Skeletal muscle tissue (tissue), 4 donors: ENCODE data around the gene SRCIN1. TPM values are rescaled to one million over a fixed set of nuclear protein-coding genes. Genes with fewer than 3 reads are reported as not detected.
"Not testable (repeated sequence)": the region's sequence is repeated elsewhere in the genome, so short reads cannot be mapped to it uniquely, and the experiment has no call there.

Experiments used
- H3K27ac ChIP-seq: one replicate; pipeline ENCODE4 v1.7.0; 2013; ENCODE audit warnings: mild to moderate bottlenecking, low read depth, low read length, inconsistent platforms
- H3K27me3 ChIP-seq, 3 donors: one replicate each; pipeline ENCODE4 v1.7.0; 2013; ENCODE audit warnings: low read length in 3 of 3; ENCODE audit not compliant: control insufficient read depth in 3 of 3, insufficient read depth in 3 of 3
- H3K36me3 ChIP-seq, 3 donors: one replicate each; pipeline ENCODE4 v1.7.0; 2013; ENCODE audit warnings: low read length in 3 of 3; ENCODE audit not compliant: control insufficient read depth in 3 of 3, insufficient read depth in 3 of 3
- H3K4me1 ChIP-seq, 3 donors: one replicate each; pipeline ENCODE4 v1.7.0; 2013; ENCODE audit warnings: low read length in 3 of 3, mild to moderate bottlenecking in 3 of 3; ENCODE audit not compliant: control insufficient read depth in 3 of 3, insufficient read depth in 3 of 3
- H3K4me3 ChIP-seq, 3 donors: one replicate each; pipeline ENCODE4 v1.7.0; 2013; ENCODE audit warnings: low read length in 3 of 3
- H3K9ac ChIP-seq, 3 donors: one replicate each; pipeline ENCODE4 v1.7.0; 2013; ENCODE audit warnings: low read length in 3 of 3, mild to moderate bottlenecking in 3 of 3, moderate library complexity in 2 of 3, low read depth in 1 of 3
- H3K9me3 ChIP-seq, 3 donors: one replicate each; pipeline ENCODE4 v1.7.0; 2013; ENCODE audit warnings: low read length in 3 of 3; ENCODE audit not compliant: control insufficient read depth in 3 of 3
- total RNA-seq: library from RNA; depleted of rRNA; stranded (reverse); fragments of >200 nt; gene quantifications from one replicate; pipeline ENCODE4 v1.2.3, GENCODE V29; 2014
- donor health status: Osteomylitis.

Gene SRCIN1
- total RNA-seq, 1 donor from 2014 or later = 0.52 TPM

DNA sequence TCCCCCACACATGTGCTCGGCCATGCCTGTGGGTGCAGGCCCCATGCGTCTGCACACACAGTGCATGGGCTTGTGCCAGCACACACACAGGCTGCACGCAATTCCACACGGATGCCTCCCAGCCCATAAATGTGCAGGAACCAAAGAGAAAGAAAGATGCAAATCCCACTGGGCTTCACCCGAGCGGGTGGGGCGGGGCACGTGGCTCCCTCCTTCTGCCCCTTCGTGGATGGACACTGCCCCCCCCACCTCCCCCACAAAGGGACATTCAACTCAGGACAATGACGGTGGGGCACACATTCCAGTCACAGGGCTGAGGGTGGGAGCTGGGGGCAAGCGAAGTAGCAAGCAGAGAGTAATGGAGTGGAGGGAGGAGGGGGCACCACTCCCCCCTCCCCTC is 74.9 kb downstream of the SRCIN1 start:
- not testable (repeated sequence) for H3K27ac ChIP-seq, H3K9me3 ChIP-seq, H3K9ac ChIP-seq, H3K4me1 ChIP-seq, H3K4me3 ChIP-seq, H3K36me3 ChIP-seq
- H3K27me3 ChIP-seq = peaks cover 4 to 48% (median 45%) of the 10 kb centered on the region in 3 donors

DNA sequence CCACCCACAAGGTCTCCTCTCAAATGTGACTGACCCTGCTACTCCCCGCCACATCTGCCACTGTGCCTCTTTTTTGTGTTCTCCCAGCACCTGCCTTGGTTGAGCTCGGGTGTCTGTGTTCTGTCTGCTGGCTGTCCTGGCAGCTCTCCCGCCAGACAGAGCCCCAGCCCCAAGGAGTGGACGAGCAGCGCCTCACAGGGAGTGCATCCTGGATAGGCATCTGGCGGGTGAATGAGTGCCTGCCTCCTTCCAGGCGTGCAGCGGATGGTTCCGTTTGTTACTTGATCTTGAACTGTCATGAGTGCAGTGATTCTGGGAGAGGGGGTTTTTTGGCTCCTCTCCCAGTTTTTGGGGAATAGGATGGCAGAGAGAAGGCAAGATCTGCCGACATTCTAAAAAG is 77.6 kb downstream of the SRCIN1 start:
- not testable (repeated sequence) for H3K4me1 ChIP-seq
- H3K27me3 ChIP-seq = peaks cover 4 to 34% (median 31%) of the 10 kb centered on the region in 3 donors

DNA sequence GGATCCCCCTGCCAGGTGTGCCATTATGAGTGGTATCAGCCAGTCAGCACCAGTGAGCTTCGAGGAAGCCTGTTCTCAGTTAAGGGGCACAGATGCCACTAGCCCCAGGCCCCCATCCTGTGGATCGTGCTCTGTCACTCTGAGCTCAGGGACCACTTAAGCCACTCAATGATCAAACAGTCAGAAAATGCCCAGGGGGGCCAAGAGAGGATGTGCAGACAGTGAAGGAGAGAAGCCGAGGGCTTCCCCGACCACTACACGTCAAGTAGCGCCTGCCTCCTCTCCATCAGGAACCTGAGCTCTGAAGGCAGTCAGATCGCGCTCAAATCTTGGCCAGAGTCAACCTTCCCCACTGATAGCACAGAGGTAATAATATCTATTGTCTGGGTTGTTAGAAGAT is 79.2 kb downstream of the SRCIN1 start:
- H3K27me3 ChIP-seq = peaks cover 4 to 19% (median 19%) of the 10 kb centered on the region in 3 donors
- not testable (repeated sequence) for H3K27ac ChIP-seq, H3K36me3 ChIP-seq, H3K9me3 ChIP-seq, H3K9ac ChIP-seq, H3K4me1 ChIP-seq, H3K4me3 ChIP-seq

More for the DNA sequence above, 77.6 kb downstream of the SRCIN1 start:
- H3K4me3 ChIP-seq, H3K9me3 ChIP-seq, H3K9ac ChIP-seq, H3K27ac ChIP-seq, H3K36me3 ChIP-seq: not testable (repeated sequence)

DNA sequence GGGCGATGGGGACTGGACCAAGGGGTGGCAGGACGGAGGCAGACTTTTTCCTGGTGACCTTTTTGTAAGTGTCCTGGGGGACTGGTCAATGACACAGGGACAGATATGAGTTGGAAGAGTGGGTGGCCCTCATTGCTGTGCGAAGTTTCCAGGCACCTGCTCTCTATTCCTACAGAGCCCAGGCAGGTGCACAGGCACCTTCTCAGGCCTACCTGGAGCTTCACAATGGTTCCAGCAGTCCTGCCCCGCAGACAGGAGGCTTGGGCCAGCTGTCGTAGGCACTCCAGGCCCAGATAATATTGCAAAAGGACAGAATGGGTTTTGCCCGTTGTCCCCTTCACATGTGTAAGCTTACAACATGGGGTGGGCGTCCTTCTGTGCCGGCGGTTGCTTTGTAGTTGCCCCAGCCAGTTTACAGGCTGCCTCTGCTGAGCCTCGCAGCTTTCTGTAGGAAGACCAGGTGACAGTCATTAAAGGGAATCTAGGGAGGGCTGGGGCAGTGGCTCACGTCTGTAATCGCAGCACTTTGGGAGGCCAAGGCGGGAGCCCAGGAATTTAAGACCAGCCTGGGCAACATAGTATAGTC is 93.2 kb downstream of the SRCIN1 start:
- Histone ChIP-seq H3K9me3 (no peaks in the 10 kb centered on the region), H3K27me3 (peaks cover 0 to 16% (median 12%) of the 10 kb centered on the region in 3 donors), H3K4me1 (peaks cover 0 to 5% (median 0%) of the 10 kb centered on the region in 3 donors), H3K4me3 (no peak overlapping the region), H3K27ac (no peak overlapping the region), H3K36me3 (peaks cover 2 to 3% (median 3%) of the 10 kb centered on the region in 3 donors), H3K9ac (no peak overlapping the region)

DNA sequence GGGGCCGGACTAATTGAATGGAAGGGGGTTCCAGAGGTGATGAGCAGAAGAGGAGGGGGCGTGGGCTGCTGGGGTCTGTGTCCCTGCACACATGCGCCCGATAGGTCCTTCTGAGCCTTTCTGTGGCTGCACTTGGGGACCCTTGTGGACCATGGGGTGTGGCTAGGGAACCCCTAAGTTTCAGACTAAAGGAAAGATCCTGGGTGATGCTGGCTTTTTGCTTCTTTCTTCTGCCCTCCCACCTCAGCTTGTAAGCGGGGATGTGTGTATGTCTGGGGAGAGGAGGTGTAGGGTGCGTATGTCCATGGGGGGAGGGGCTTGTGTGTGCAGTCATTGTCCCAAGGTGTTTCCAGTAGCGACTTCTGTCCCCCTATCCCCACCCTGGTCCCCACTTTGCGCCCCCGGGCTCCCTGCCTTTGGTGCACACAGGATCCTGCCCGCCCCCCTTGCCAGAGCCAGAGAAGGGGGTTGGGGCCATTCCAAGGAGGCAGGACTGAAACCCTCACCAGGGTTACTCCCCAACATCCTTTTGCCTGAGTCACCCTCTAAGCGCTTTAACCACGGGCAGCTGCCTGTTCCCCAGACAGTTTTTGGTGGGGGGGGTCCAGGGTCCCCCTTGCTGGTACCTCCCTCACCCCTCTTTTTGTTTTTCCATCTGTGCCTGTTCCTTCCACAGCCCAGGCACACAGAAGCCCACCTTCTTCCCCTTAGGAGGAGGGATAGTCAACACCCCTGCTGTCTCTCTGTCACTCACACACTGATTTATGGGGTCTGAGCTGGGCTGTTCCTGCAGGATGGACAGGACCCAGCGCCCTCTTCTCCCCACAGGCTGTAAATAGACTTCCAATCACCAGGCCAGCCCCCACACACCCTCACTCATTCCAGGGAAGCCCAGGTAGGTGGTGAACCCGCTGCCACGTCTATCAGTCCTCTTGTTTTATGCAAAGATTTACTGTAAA is 94.3 kb downstream of the SRCIN1 start:
- Histone ChIP-seq H3K27me3 (peaks cover 0 to 16% (median 16%) of the 10 kb centered on the region in 3 donors), H3K4me1 (peaks cover 0 to 5% (median 0%) of the 10 kb centered on the region in 3 donors), H3K9me3 (no peaks in the 10 kb centered on the region), H3K9ac (peak overlapping the region in 1 of 3 donors; percentile 25), H3K4me3 (no peak overlapping the region), H3K36me3 (peaks cover 7 to 11% (median 7%) of the 10 kb centered on the region in 3 donors), H3K27ac (no peak overlapping the region)

DNA sequence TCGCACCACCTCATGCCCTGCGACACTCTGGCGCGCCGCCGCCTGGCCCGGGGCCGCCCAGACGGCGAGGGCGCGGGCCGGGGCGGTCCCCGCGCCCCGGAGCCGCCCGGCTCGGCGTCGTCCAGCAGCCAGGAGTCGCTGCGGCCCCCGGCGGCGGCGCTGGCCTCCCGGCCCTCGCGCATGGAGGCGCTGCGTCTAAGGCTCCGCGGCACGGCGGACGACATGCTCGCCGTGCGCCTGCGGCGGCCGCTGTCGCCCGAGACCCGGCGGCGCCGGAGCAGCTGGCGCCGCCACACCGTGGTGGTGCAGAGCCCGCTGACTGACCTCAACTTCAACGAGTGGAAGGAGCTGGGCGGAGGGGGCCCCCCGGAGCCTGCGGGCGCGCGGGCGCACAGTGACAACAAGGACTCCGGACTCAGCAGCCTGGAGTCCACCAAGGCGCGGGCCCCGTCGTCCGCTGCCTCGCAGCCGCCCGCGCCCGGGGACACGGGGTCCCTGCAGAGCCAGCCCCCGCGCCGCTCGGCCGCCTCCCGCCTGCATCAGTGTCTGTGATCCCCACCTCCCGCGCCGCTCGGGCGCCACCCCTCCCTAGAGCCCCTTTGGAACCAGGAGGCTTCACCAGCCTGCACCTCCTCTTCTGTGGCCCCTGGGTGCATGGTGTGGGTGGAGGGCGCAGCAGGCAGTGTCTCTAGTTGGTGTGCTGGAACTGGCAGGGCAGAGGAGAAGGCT is 95.2 kb downstream of the SRCIN1 start:
- Histone ChIP-seq H3K36me3 (peaks cover 13 to 19% (median 15%) of the 10 kb centered on the region in 3 donors), H3K27ac (no peak overlapping the region), H3K4me1 (peaks cover 0 to 5% (median 0%) of the 10 kb centered on the region in 3 donors), H3K27me3 (peaks cover 0 to 20% (median 16%) of the 10 kb centered on the region in 3 donors), H3K9me3 (no peaks in the 10 kb centered on the region), H3K9ac (peak overlapping the region in 1 of 3 donors; percentile 25), H3K4me3 (no peak overlapping the region)

DNA sequence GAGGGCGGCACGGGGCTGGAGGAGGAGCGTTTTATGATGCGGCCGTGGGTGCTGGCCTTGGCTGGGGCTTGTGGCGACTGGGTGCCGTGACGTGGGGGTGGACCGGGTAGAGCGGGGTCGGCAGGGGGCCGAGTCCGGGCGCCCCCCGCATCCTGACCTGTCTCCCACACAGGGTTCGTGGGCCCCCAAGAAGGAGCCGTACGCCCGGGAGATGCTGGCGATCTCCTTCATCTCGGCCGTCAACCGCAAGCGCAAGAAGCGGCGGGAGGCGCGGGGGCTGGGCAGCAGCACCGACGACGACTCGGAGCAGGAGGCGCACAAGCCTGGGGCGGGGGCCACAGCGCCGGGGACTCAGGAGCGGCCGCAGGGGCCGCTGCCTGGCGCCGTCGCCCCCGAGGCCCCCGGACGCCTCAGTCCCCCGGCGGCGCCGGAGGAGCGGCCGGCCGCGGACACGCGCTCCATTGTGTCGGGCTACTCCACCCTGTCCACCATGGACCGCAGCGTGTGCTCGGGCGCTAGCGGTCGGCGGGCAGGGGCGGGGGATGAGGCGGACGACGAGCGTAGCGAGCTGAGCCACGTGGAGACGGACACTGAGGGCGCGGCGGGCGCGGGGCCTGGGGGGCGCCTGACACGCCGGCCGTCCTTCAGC is 95.9 kb downstream of the SRCIN1 start:
- peaks cover 0 to 5% (median 0%) of the 10 kb centered on the region in 3 donors for H3K4me1 ChIP-seq
- peaks cover 0 to 20% (median 16%) of the 10 kb centered on the region in 3 donors for H3K27me3 ChIP-seq
- no peaks in the 10 kb centered on the region for H3K9me3 ChIP-seq
- H3K36me3 ChIP-seq = peaks cover 13 to 19% (median 15%) of the 10 kb centered on the region in 3 donors
- no peak overlapping the region for H3K4me3 ChIP-seq
- H3K9ac ChIP-seq = no peak overlapping the region
- H3K27ac ChIP-seq = no peak overlapping the region

DNA sequence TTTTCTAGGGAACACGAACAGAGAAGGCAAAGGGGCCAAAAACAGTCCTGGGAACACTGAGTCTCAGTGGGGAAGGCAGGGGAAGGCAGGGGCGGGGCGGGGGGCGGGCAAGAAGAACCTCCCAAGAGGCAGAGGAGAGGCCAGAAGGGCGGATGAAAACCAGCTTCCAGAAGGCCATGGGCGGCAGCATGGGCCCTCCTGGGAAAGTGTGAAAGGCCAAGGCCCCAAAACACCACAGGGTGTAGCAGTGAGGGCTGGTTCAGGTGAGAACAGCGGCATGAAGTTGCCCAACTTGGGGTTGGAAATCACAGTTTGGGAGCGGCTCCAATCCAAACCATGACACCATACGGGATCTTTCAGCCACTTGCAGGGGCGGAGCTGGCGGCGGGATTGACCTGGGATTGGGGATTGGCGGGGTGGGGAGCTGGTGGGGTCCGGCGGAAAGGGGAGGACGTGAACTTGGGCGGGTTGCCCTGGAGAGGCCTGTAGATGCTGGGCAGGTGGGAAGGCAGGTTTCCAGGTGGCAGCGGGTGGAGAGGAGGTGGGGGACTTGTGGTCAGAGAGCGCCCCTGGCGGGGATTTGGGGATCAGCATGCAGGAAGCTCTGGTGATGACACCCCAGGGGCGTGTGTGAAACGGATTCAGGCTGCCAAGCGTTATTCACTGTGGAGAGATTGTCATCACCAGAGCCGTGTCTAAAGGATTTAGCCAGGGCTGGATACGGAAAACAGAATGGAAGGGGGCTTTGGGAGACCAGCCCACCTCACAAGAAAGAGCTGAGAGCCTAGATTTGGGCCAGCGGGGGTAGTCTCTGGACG is 96.6 kb downstream of the SRCIN1 start:
- Histone ChIP-seq H3K4me1 (peaks cover 0 to 5% (median 0%) of the 10 kb centered on the region in 3 donors), H3K36me3 (peaks cover 16 to 23% (median 19%) of the 10 kb centered on the region in 3 donors), H3K27ac (no peak overlapping the region), H3K9me3 (no peaks in the 10 kb centered on the region), H3K27me3 (peaks cover 0 to 24% (median 16%) of the 10 kb centered on the region in 3 donors), H3K4me3 (no peak overlapping the region), H3K9ac (no peak overlapping the region)

DNA sequence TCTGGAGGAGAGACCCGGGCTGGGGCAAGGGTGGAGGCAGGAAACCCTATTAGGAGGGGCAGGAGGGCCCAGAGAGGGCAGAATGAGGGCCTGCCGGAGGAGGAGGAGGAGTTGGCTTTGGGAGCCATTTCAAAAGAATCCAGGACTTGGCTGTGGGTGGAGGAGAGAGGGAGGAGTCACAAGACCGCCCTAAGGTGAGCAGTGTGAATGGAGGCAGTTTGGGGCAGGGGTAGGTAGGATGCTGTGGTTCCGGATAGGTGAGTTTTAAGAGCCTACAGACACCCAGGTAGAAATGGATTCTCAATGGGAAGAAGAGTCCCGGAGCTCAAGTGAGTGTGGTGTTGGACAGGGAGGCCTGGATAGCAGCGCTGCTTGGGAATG is 97.2 kb downstream of the SRCIN1 start:
- Histone ChIP-seq H3K4me1 (peaks cover 0 to 5% (median 0%) of the 10 kb centered on the region in 3 donors), H3K27me3 (peaks cover 0 to 24% (median 16%) of the 10 kb centered on the region in 3 donors), H3K27ac (no peak overlapping the region), H3K9ac (no peak overlapping the region), H3K9me3 (no peaks in the 10 kb centered on the region), H3K36me3 (peaks cover 16 to 23% (median 20%) of the 10 kb centered on the region in 3 donors), H3K4me3 (no peak overlapping the region)
